Gastrocnemius medialis (tissue), 4 donors: ENCODE measurements around the gene ADGRV1.

Experiments used
- CTCF ChIP-seq, 5 experiments: fragments of 450-650 bp in 3 of 5; fragments of 200-600 bp in 2 of 5; sonication (generic) in 2 of 5; IDR thresholded peaks in 4 of 5; conservative IDR thresholded peaks in 1 of 5; 1 replicate in 4 of 5; 2 replicates in 1 of 5; pipeline ENCODE4 v1.5.1; 2016 to 2019; ENCODE audit warnings: antibody characterized with exemption in 5 of 5, mild to moderate bottlenecking in 3 of 5, moderate library complexity in 3 of 5
- POLR2A ChIP-seq, 2 donors: fragments of 450-650 bp; IDR thresholded peaks; one replicate each; pipeline ENCODE4 v1.6.1; 2017; ENCODE audit warnings: antibody characterized with exemption in 2 of 2, mild to moderate bottlenecking in 2 of 2, moderate library complexity in 2 of 2

DNA sequence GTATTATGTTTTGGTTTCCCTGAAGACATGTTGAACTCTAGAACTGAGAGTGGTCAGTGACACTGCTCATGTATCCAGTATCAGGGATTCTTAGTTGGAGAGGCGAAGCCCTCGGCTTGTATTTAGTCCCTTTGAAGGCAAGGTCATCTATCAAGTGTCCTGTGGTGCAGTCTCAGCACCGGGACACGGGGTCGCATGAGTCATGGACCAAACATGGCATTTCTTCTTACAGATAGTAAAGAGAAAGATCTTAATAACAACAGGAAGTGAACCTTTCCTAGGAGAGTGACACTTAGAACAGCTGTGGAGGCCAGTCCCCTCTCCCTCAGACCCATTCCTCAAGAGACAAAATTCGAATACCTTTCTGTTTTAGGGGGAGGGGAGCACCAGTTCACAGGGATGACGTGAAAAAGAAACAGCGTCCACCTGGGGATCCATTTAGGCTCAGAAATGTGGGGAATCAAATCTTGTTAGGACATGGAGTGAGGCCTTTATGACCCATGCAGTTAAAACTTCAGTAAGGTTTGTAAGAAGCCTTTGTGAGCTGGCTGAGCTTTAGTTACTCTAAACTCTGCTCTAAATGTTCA is 86.5 kb downstream of the ADGRV1 start:
- no peak for TF ChIP-seq CTCF (IDR thresholded peaks at IDR 0.05 in 4 of 5, conservative IDR thresholded peaks at IDR 0.05 in 1 of 5)
- no peak for TF ChIP-seq POLR2A (IDR thresholded peaks at IDR 0.05)
